Measurements from ENCODE around the gene STYX. TPM values are rescaled to one million over a fixed set of nuclear protein-coding genes. Genes with fewer than 3 reads are reported as not detected.

STYX gene
- polyA plus RNA-seq, 1 of the 3 experiments (the other 2 are of a cell fraction) = 3.5 TPM

GRCh38 chr14:52729585-52729924, 411 bp upstream of the STYX start:
- Histone ChIP-seq H4K20me1 (ENCODE audit: insufficient read depth) (no peaks in the 10 kb centered on the region), H3K4me1 (ENCODE audit: control insufficient read depth in 1 of 2, insufficient read depth in 2 of 2, low read depth in 1 of 2, low read length in 1 of 2) (no peaks in the 10 kb centered on the region; a peak in 2 of 4 replicates), H3K36me3 (replicated peaks in 1 of 2; ENCODE audit: control insufficient read depth in 1 of 2, insufficient read depth in 2 of 2, low read length in 1 of 2) (peaks cover 34 to 45% of the 10 kb centered on the region in 2 experiments), H3K79me2 (ENCODE audit: insufficient read depth) (peaks cover 42% of the 10 kb centered on the region), H3K4me2 (peak overlapping the region; percentile 64; the same call in 1 of the 2 replicates), H3K9me2 (no peaks in the 10 kb centered on the region), H3K9ac (peak overlapping the region; percentile 17; the same call in 1 of the 2 replicates), H3K27me3 (ENCODE audit: insufficient read depth) (no peaks in the 10 kb centered on the region), H3K9me3 (no peaks in the 10 kb centered on the region), H3K27ac (ENCODE audit: low read depth in 2 of 2, low read length in 1 of 2) (peak overlapping the region; percentile 59 to 67; a peak in 2 of 4 replicates), H3K4me3 (ENCODE audit: low read depth in 2 of 2, low read length in 1 of 2) (peak overlapping the region; percentile 31 to 91), H2AFZ (ENCODE audit: low read depth) (peak overlapping the region; percentile 86), H3F3A (replicated peaks; ENCODE audit: insufficient read depth) (peaks cover 44% of the 10 kb centered on the region)
- 3% methylated on average over 8 of the region's 8 CpGs for WGBS (ENCODE audit: low lambda C conversion rate)
- ChIA-PET CTCF (interaction anchor here (0.8 kb wide), 1 partner anchor 221 kb away, joined by 3 read pairs; the partner anchor contains the start of gene FERMT2), POLR2A (interaction anchor here (1.0 to 1.4 kb wide), 2 partner anchors 62 to 177 kb away, joined by 3 read pairs; partner anchors contain the start of genes GNPNAT1, GPR137C and TXNDC16)
- TF ChIP-seq FOXM1 (IDR thresholded peaks at IDR 0.05; ENCODE audit: low read depth) (no peak), EZH2phosphoT487 (IDR thresholded peaks at IDR 0.05; ENCODE audit: borderline replicate concordance, low read depth) (no peak), USF1 (IDR thresholded peaks at IDR 0.05; ENCODE audit: borderline replicate concordance, low read depth) (0 out of 2 replicates have a peak, but pooled peaks have one; percentile 9)
- no peak for DNase-seq

- peak overlapping the region; percentile 81 for H3K9ac ChIP-seq
- WGBS (ENCODE audit: low lambda C conversion rate) = 2% methylated on average over 10 of the region's 11 CpGs
- peak overlapping the region; percentile 89 to 91 for H3K4me3 ChIP-seq (ENCODE audit: low read depth in 2 of 2, low read length in 1 of 2)
- CTCF ChIA-PET = interaction anchor here (0.8 to 1.2 kb wide), 2 partner anchors 12 to 46 kb away, joined by 3 read pairs; no protein-coding TSS in a partner anchor
- no peaks in the 10 kb centered on the region for H3K9me2 ChIP-seq
- no peak for TF ChIP-seq CHD2 (IDR thresholded peaks at IDR 0.05; ENCODE audit: low read length, partially characterized antibody)
- no peak for TF ChIP-seq RFX5 (IDR thresholded peaks at IDR 0.05; ENCODE audit: low read length)
- TF ChIP-seq SIN3A (IDR thresholded peaks at IDR 0.05; ENCODE audit: borderline replicate concordance, low read depth, low read length) = no peak
- TF ChIP-seq GATA2 (CRISPR knock-in tag; IDR thresholded peaks at IDR 0.05) = no peak
- TF ChIP-seq CTCF (IDR thresholded peaks at IDR 0.05) = no peak
- TF ChIP-seq SMC3 (IDR thresholded peaks at IDR 0.05; ENCODE audit: low read depth, low read length) = no peak
- no peak for TF ChIP-seq TAF1 (IDR thresholded peaks at IDR 0.05; ENCODE audit: borderline replicate concordance, low read depth, low read length)
- TF ChIP-seq TEAD4 (IDR thresholded peaks at IDR 0.05; ENCODE audit: borderline replicate concordance, insufficient read depth) = no peak
- TF ChIP-seq PBX3 (IDR thresholded peaks at IDR 0.05) = no peak
- TF ChIP-seq FOSL2 (IDR thresholded peaks at IDR 0.05; ENCODE audit: borderline replicate concordance, low read depth) = no peak
- no peak for TF ChIP-seq FOXM1 (IDR thresholded peaks at IDR 0.05; ENCODE audit: low read depth)
- TF ChIP-seq RCOR1 (IDR thresholded peaks at IDR 0.05; ENCODE audit: low read length) = no peak
- no peak for TF ChIP-seq REST (IDR thresholded peaks at IDR 0.05; ENCODE audit: low read depth, low read length)
- H3K27ac ChIP-seq (ENCODE audit: low read depth in 2 of 2, low read length in 1 of 2) = peak overlapping the region; percentile 69 to 71; a peak in 3 of 4 replicates
- no peaks in the 10 kb centered on the region; a peak in 2 of 4 replicates for H3K4me1 ChIP-seq (ENCODE audit: control insufficient read depth in 1 of 2, insufficient read depth in 2 of 2, low read depth in 1 of 2, low read length in 1 of 2)
- H3K9me3 ChIP-seq = no peaks in the 10 kb centered on the region
- DNase-seq = no peak
- H3K79me2 ChIP-seq (ENCODE audit: insufficient read depth) = peaks cover 39% of the 10 kb centered on the region
- no peaks in the 10 kb centered on the region for H4K20me1 ChIP-seq (ENCODE audit: insufficient read depth)
- POLR2A ChIA-PET = interaction anchor here (1.4 kb wide), 1 partner anchor 178 kb away, joined by 3 read pairs; the partner anchor contains the start of genes GPR137C and TXNDC16
- no peaks in the 10 kb centered on the region for H3K27me3 ChIP-seq (ENCODE audit: insufficient read depth)
- peak overlapping the region; percentile 92 for H2AFZ ChIP-seq (ENCODE audit: low read depth)
- H3K36me3 ChIP-seq (replicated peaks in 1 of 2; ENCODE audit: control insufficient read depth in 1 of 2, insufficient read depth in 2 of 2, low read length in 1 of 2) = peaks cover 23 to 35% of the 10 kb centered on the region in 2 experiments
- H3K4me2 ChIP-seq = peak overlapping the region; percentile 78
- H3F3A ChIP-seq (replicated peaks; ENCODE audit: insufficient read depth) = peaks cover 34% of the 10 kb centered on the region
These were observed 744 bp downstream of the STYX start for GRCh38 chr14:52730709-52731111.

All from SK-N-SH (cell line).